HCT116 (cell line): ENCODE results near the gene GARIN5A. TPM values are rescaled to one million over a fixed set of nuclear protein-coding genes. Genes with fewer than 3 reads are reported as not detected.

ENCODE experiments used
- ATAC-seq: fragments of 200-7000 bp; cut with Tn5 transposase; 2 replicates; pipeline ENCODE4 v1.9.1; 2020; ENCODE audit warnings: mild to moderate bottlenecking, moderate library complexity
- BruUV-seq: library from RNA; stranded (reverse); fragments of 400-500 nt; replicated peaks from 2 replicates; lab custom pipeline; 2021; lab: Mats Ljungman, UMichigan
- CTCF ChIA-PET: fragments of 300-600 bp; sonication (Branson Sonifier 250); formaldehyde crosslinking; loops from one replicate; lab custom pipeline; 2021; ENCODE audit warnings: antibody characterized with exemption; lab: Charles Lee
- POLR2A ChIA-PET: fragments of 300-600, 350-600 bp; sonication (Branson Sonifier 250); formaldehyde crosslinking; loops from one replicate; lab custom pipeline; 2021; ENCODE audit warnings: antibody characterized with exemption; lab: Charles Lee
- RAD21 ChIA-PET, 2 experiments: fragments of 300-600 bp; sonication (Branson Sonifier 250); formaldehyde crosslinking; loops; one replicate each; lab custom pipeline; 2023; ENCODE audit warnings: low total read pairs in 2 of 2; ENCODE audit not compliant: uncharacterized antibody in 2 of 2, unreplicated experiment in 2 of 2, low non-redundant PET in 1 of 2; lab: Charles Lee
- DNase-seq: peaks from one replicate; pipeline ENCODE4 v3.0.0-alpha.2; 2010; ENCODE audit warnings: low read depth, low spot score
- H2AFZ ChIP-seq: fragments of 200-600 bp; shearing (Covaris generic), sonication (generic); 2 replicates; pipeline ENCODE4 v1.6.1; 2017; ENCODE audit warnings: low read depth, mixed run types, mixed read lengths, antibody characterized with exemption, low read length; ENCODE audit not compliant: poor library complexity, severe bottlenecking
- H3K27ac ChIP-seq: 2 replicates; pipeline ENCODE4 v1.5.1; 2012; ENCODE audit warnings: low read depth, low read length
- H3K27me3 ChIP-seq: fragments of 200-600 bp; sonication (generic); 2 replicates; pipeline ENCODE4 v1.6.1; 2016; ENCODE audit warnings: mixed run types, low read length, mixed read lengths; ENCODE audit not compliant: insufficient read depth
- H3K36me3 ChIP-seq, 2 experiments: fragments of 200-500 bp in 1 of 2; fragments of 200-600 bp in 1 of 2; sonication (Bioruptor generic) in 1 of 2; sonication (generic) in 1 of 2; 2 replicates each; pipeline versions ENCODE4 v1.5.1 to v1.6.1; 2014 to 2016; ENCODE audit warnings: low read length in 2 of 2, inconsistent platforms in 1 of 2, mixed read lengths in 1 of 2, mixed run types in 1 of 2; ENCODE audit not compliant: insufficient read depth in 2 of 2, control insufficient read depth in 1 of 2
- H3K4me1 ChIP-seq, 2 experiments: fragments of 200-600 bp in 1 of 2; sonication (generic) in 1 of 2; 2 replicates each; pipeline versions ENCODE4 v1.5.1 to v1.6.1; 2012 to 2017; ENCODE audit warnings: low read length in 2 of 2, inconsistent platforms in 1 of 2, mild to moderate bottlenecking in 1 of 2, mixed read lengths in 1 of 2, mixed run types in 1 of 2, moderate library complexity in 1 of 2; ENCODE audit not compliant: insufficient read depth in 2 of 2, control insufficient read depth in 1 of 2
- H3K4me2 ChIP-seq: fragments of 200-600 bp; sonication (generic); 2 replicates; pipeline ENCODE4 v1.6.1; 2017; ENCODE audit warnings: mixed run types, low read length, mixed read lengths
- H3K4me3 ChIP-seq, 2 experiments: fragments of 200-600 bp in 1 of 2; sonication (generic) in 1 of 2; replicated peaks in 1 of 2; 2 replicates each; pipeline ENCODE4 v1.5.1; 2011 to 2016; ENCODE audit warnings: low read length in 2 of 2, control low read depth in 1 of 2, low read depth in 1 of 2, mild to moderate bottlenecking in 1 of 2, mixed read lengths in 1 of 2, mixed run types in 1 of 2
- H3K79me2 ChIP-seq: fragments of 200-600 bp; sonication (generic); 2 replicates; pipeline ENCODE4 v1.6.1; 2017; ENCODE audit warnings: mild to moderate bottlenecking, mixed run types, low read length, moderate library complexity, mixed read lengths; ENCODE audit not compliant: insufficient read depth
- H3K9ac ChIP-seq: fragments of 200-600 bp; sonication (generic); 2 replicates; pipeline ENCODE4 v1.6.1; 2016; ENCODE audit warnings: low read length, mixed read lengths
- H3K9me2 ChIP-seq: fragments of 200-600 bp; sonication (generic), shearing (Covaris generic); 2 replicates; pipeline ENCODE4 v1.6.1; 2017; ENCODE audit warnings: mixed run types, mild to moderate bottlenecking, moderate library complexity; ENCODE audit not compliant: insufficient read depth
- H3K9me3 ChIP-seq, 2 experiments: fragments of 200-500 bp in 1 of 2; fragments of 200-600 bp in 1 of 2; sonication (Bioruptor generic) in 1 of 2; sonication (generic) in 1 of 2; 2 replicates each; pipeline ENCODE4 v1.6.1; 2014 to 2017; ENCODE audit warnings: low read length in 2 of 2, mixed read lengths in 2 of 2, inconsistent platforms in 1 of 2, low read depth in 1 of 2, mild to moderate bottlenecking in 1 of 2, mixed run types in 1 of 2, moderate library complexity in 1 of 2; ENCODE audit not compliant: control insufficient read depth in 1 of 2, insufficient read depth in 1 of 2
- H4K20me1 ChIP-seq: fragments of 200-600 bp; sonication (generic), shearing (Covaris generic); 2 replicates; pipeline ENCODE4 v1.6.1; 2017; ENCODE audit warnings: mixed run types, mild to moderate bottlenecking, moderate library complexity; ENCODE audit not compliant: insufficient read depth
- ATF3 ChIP-seq: IDR thresholded peaks from 2 replicates; pipeline ENCODE4 v1.6.1; 2012
- CBX3 ChIP-seq: IDR thresholded peaks from 2 replicates; pipeline ENCODE4 v1.6.1; 2012; ENCODE audit warnings: low read depth
- POLR2A ChIP-seq: IDR thresholded peaks from 2 replicates; pipeline ENCODE4 v1.7.0; 2011; ENCODE audit warnings: borderline replicate concordance; ENCODE audit not compliant: insufficient read depth, insufficient read length; ENCODE audit errors: extremely low read depth
- RAD21 ChIP-seq: IDR thresholded peaks from 2 replicates; pipeline ENCODE4 v1.6.1; 2012; ENCODE audit warnings: low read depth, mild to moderate bottlenecking
- SRF ChIP-seq: IDR thresholded peaks from 2 replicates; pipeline ENCODE4 v1.6.1; 2012; ENCODE audit warnings: low read depth
- YY1 ChIP-seq: IDR thresholded peaks from 2 replicates; pipeline ENCODE4 v1.6.1; 2011; ENCODE audit warnings: low read length, low read depth, moderate library complexity, mild to moderate bottlenecking; ENCODE audit not compliant: insufficient replicate concordance; ENCODE audit errors: extremely low read depth
- ZFX ChIP-seq: fragments of 450-650 bp; IDR thresholded peaks from 2 replicates; pipeline ENCODE4 v1.6.1; 2017
- ZNF274 ChIP-seq: fragments of 200-500 bp; sonication (Bioruptor generic); IDR thresholded peaks from 2 replicates; pipeline ENCODE4 v1.6.1; 2014; ENCODE audit warnings: mild to moderate bottlenecking, low read depth, low read length, inconsistent platforms
- intact Hi-C: fragments of 100-400 bp; cut with micrococcal nuclease; formaldehyde crosslinking; loops from 2 replicates; pipeline ENCODE4 v1.10.0; 2022
- total RNA-seq: library from RNA; stranded (reverse); gene quantifications from one replicate; pipeline ENCODE4 v1.2.1, GENCODE V29; 2021; ENCODE audit not compliant: unreplicated experiment
- TF ChIP-seq, protein P1 (sequence below): IDR thresholded peaks from 2 replicates; pipeline ENCODE4 v1.6.1; 2012; ENCODE audit warnings: low read depth

Gene GARIN5A
- total RNA-seq, 1 experiment from 2014 or later = 12.2 TPM

DNA sequence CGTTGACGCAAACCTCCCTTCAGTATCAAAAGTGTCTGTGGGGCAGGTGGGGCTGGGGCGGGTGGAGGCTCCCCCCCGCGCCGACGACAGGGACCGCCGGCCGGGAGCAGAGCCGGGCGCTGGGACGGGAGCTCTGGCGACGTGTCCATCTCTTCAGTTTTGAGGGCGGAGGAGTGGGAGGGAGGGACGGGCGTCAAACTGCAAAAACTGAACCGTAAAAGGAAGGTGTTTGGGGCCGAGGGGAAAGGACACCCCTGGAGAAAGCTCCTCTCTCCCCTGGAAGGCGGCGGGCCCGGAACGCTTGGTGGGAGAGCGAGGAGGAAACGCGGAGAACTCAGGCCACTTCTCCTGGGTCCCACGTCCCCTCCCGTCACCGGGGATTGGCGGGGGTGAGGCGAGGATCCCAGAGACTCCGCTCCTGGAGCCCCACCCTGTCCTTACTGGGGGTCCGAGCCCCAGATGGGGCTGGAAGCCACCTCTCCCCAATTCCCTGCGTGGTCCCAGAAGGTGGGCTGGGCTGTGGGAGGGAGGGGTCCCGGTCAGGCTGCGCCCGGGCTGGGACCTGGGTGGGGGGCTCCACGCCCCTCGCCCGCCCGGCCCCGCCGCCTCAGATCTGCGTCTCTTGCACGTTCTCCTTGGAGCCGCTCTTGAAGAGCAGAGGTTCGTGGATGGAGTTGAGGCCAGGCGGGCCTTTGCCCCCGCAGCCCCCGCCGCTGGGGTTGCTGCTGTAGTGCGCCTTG is 40.5 kb upstream of the GARIN5A start:
- DNase-seq (no peak), ATAC-seq (no peak)
- Histone ChIP-seq H4K20me1 (no peaks in the 10 kb centered on the region), H3K4me3 (no peak overlapping the region), H3K36me3 (no peaks in the 10 kb centered on the region), H3K9me3 (no peaks in the 10 kb centered on the region), H3K9me2 (no peaks in the 10 kb centered on the region), H3K27me3 (no peaks in the 10 kb centered on the region), H3K27ac (no peak overlapping the region), H3K9ac (no peak overlapping the region), H2AFZ (no peak overlapping the region), H3K79me2 (no peaks in the 10 kb centered on the region), H3K4me2 (no peak overlapping the region), H3K4me1 (no peaks in the 10 kb centered on the region)
- POLR2A ChIA-PET = no interaction called here
- no TSS peak for BruUV-seq
- TF ChIP-seq ZFX = no peak
- TF ChIP-seq RAD21 = no peak
- no peak for TF ChIP-seq ATF3
- TF ChIP-seq YY1 = no peak
- no peak for TF ChIP-seq SRF
- no peak for TF ChIP-seq ZNF274
- no peak for TF ChIP-seq POLR2A
- TF ChIP-seq, protein P1, sequence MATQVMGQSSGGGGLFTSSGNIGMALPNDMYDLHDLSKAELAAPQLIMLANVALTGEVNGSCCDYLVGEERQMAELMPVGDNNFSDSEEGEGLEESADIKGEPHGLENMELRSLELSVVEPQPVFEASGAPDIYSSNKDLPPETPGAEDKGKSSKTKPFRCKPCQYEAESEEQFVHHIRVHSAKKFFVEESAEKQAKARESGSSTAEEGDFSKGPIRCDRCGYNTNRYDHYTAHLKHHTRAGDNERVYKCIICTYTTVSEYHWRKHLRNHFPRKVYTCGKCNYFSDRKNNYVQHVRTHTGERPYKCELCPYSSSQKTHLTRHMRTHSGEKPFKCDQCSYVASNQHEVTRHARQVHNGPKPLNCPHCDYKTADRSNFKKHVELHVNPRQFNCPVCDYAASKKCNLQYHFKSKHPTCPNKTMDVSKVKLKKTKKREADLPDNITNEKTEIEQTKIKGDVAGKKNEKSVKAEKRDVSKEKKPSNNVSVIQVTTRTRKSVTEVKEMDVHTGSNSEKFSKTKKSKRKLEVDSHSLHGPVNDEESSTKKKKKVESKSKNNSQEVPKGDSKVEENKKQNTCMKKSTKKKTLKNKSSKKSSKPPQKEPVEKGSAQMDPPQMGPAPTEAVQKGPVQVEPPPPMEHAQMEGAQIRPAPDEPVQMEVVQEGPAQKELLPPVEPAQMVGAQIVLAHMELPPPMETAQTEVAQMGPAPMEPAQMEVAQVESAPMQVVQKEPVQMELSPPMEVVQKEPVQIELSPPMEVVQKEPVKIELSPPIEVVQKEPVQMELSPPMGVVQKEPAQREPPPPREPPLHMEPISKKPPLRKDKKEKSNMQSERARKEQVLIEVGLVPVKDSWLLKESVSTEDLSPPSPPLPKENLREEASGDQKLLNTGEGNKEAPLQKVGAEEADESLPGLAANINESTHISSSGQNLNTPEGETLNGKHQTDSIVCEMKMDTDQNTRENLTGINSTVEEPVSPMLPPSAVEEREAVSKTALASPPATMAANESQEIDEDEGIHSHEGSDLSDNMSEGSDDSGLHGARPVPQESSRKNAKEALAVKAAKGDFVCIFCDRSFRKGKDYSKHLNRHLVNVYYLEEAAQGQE = no peak
- TF ChIP-seq CBX3 = no peak
- CTCF ChIA-PET = no interaction called here
- RAD21 ChIA-PET = no interaction called here
- intact Hi-C loops = no loop called here
